ENCODE measurements around the gene CHMP4A. TPM values are rescaled to one million over a fixed set of nuclear protein-coding genes. Genes with fewer than 3 reads are reported as not detected.

The CHMP4A gene
- total RNA-seq, 4 donors from 2014 or later = 75.4 to 135 (median 94.9) TPM

DNA sequence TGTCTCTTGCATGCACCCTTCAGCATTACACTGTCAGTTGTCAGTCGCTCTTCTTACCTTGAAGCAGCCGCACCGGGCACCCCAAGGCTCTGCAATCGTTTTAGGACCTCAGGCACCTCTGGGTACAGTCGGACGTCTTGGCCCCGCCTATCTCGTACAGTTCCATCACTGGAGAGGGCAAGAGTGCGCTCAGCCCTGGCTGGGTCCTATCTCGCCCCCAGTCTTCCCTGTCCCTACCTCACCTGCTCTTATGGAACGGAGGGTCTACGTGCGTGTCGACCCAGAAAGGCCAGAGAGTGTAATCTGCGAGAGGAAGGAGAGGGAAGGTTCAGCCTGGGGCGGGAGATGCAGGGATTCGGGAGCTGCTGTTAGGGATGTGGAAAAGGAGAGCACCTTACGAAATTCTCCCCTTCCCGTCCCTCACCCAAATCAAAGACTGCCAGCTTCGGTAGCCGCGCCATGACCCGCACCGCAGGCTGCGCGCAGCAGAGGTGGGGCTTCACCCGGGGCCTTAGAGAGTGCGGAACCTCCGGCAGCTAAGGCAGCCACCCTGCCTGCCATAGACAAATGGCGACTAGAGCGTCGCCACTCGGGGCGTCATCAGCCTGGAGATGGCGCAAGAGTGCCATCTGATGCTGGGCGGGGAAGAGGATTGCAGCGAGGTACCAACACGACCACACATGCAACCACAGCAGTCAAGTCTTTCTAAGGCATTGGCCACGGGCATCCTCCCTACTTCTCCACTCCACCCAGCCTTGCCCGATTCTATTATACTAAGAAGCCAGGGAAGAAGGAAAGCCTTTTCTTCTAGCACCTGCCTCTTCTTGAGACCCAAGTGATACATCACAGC lies 2.4 kb upstream of the CHMP4A start, which contains the start of gene MDP1:
Gene MDP1, minus strand, starts transcription at position 572 of the 850 bp plus-strand sequence. Its CDS starts 111 bp downstream, at position 461.
- peak within 1 kb of the TSS; percentile 63 to 78 (median 73) for H3K4me3 ChIP-seq
- peaks cover 0 to 6% (median 0%) of the 10 kb centered on the region in 4 donors for H3K27me3 ChIP-seq
- H3K27ac ChIP-seq (replicated peaks in 1 of 4) = peak within 1 kb of the TSS; percentile 92 to 99 (median 96)
- WGBS = under 1% methylated on average over 15 of the region's 40 CpGs
- H3K9me3 ChIP-seq = no peaks in the 10 kb centered on the region
- peak; percentile 50 for TF ChIP-seq POLR2A (IDR thresholded peaks at IDR 0.05; ENCODE audit: low read depth)
- TF ChIP-seq POLR2AphosphoS5 (IDR thresholded peaks at IDR 0.05) = peak; percentile 95 to 97
- TF ChIP-seq EP300 (IDR thresholded peaks at IDR 0.05) = no peak
- TF ChIP-seq, protein P1, sequence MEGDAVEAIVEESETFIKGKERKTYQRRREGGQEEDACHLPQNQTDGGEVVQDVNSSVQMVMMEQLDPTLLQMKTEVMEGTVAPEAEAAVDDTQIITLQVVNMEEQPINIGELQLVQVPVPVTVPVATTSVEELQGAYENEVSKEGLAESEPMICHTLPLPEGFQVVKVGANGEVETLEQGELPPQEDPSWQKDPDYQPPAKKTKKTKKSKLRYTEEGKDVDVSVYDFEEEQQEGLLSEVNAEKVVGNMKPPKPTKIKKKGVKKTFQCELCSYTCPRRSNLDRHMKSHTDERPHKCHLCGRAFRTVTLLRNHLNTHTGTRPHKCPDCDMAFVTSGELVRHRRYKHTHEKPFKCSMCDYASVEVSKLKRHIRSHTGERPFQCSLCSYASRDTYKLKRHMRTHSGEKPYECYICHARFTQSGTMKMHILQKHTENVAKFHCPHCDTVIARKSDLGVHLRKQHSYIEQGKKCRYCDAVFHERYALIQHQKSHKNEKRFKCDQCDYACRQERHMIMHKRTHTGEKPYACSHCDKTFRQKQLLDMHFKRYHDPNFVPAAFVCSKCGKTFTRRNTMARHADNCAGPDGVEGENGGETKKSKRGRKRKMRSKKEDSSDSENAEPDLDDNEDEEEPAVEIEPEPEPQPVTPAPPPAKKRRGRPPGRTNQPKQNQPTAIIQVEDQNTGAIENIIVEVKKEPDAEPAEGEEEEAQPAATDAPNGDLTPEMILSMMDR (IDR thresholded peaks at IDR 0.05) = peak; percentile 49 to 60 (median 53)
- peaks cover 0 to 28% (median 20%) of the 10 kb centered on the region in 4 donors for H3K36me3 ChIP-seq
- intact Hi-C loops (cut with DNase I) = no loop called here
- DNase-seq (ENCODE audit: extremely low spot score) = peak; percentile 96
- H3K4me1 ChIP-seq = peaks cover 26 to 48% (median 43%) of the 10 kb centered on the region in 4 donors

DNA sequence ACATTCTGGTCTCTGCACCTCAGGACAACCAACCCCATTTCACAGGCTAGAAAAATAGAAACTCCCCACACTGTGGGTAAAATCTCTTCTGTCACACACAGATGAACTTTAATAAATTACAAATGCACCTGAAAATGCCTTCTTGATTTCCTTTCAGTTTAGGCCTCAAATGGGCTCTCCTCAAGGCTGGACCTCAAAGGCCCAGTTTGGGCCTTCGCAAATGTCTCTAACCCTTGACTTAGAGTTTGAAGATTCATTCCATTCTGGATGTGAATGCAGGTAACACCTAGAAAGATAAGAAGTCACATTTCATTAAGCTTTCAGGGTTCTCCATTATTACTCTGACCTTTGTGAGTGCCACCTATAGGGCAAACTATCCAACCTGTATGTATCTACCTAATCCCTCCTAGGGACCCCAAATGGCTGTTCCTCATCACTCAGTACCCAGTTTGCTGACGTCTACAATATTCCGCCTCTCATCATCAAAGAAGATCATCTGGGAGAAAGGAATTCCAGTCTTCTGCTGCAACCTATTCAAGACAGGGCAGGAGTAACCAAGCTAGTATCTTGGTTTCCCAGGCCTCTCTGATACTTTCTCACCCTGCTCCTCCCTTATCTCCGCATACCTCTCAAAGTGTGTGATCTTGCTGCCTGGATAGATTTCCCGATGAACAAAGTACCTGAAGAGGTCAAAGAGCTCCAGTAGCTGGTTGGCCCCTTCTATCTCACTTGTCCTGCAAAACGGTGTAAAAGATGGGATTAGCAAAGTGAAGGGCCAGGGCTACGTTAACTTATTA lies 776 bp upstream of the CHMP4A start:
- Histone ChIP-seq H3K27me3 (peaks cover 0 to 6% (median 0%) of the 10 kb centered on the region in 4 donors), H3K4me1 (peaks cover 26 to 56% (median 43%) of the 10 kb centered on the region in 4 donors), H3K27ac (replicated peaks in 1 of 4) (peak overlapping the region; percentile 92 to 99 (median 96)), H3K36me3 (peaks cover 11 to 45% (median 36%) of the 10 kb centered on the region in 4 donors), H3K4me3 (peak overlapping the region; percentile 75 to 97 (median 81)), H3K9me3 (no peaks in the 10 kb centered on the region)
- 92% methylated on average over 7 of the region's 7 CpGs for WGBS
- DNase-seq (ENCODE audit: extremely low spot score) = no peak
- intact Hi-C loops (cut with DNase I) = loop anchor here (2.0 kb wide), 1 partner anchor 19 kb away; the partner anchor contains the start of gene TM9SF1
- TF ChIP-seq POLR2AphosphoS5 (IDR thresholded peaks at IDR 0.05) = no peak
- no peak for TF ChIP-seq EP300 (IDR thresholded peaks at IDR 0.05)
- TF ChIP-seq, protein P1 (IDR thresholded peaks at IDR 0.05) = no peak
- TF ChIP-seq POLR2A (IDR thresholded peaks at IDR 0.05; ENCODE audit: low read depth) = no peak

DNA sequence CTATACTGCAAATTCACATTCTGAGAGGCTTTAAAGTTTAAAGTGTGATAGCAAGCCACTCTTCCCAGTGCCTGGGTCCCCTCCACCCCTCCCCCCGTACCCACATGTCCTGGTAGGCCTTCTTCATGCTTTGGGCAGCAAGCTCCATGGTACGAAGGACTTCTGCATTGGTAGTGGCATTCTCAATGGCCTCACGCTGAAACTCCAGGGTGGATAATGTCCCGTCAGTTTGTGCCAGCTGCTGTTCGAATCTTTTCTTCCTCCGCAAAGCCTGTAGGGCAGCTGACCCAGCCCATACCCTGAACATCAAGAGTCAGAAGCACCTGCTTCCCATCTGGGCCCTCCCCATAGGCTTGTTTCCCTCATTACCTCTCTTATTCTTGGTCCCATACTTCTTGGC lies 2.0 kb downstream of the CHMP4A start:
- no peaks in the 10 kb centered on the region for H3K9me3 ChIP-seq
- intact Hi-C loops (cut with DNase I) = no loop called here
- TF ChIP-seq EP300 (IDR thresholded peaks at IDR 0.05) (no peak), POLR2A (IDR thresholded peaks at IDR 0.05; ENCODE audit: low read depth) (no peak), POLR2AphosphoS5 (IDR thresholded peaks at IDR 0.05) (no peak)
- TF ChIP-seq, protein P1 (IDR thresholded peaks at IDR 0.05) = no peak
- peaks cover 0 to 6% (median 0%) of the 10 kb centered on the region in 4 donors for H3K27me3 ChIP-seq
- H3K36me3 ChIP-seq = peaks cover 13 to 52% (median 47%) of the 10 kb centered on the region in 4 donors
- DNase-seq (ENCODE audit: extremely low spot score) = no peak
- peaks cover 26 to 54% (median 42%) of the 10 kb centered on the region in 4 donors for H3K4me1 ChIP-seq
- 84% methylated on average over 6 of the region's 6 CpGs for WGBS
- no peak overlapping the region for H3K27ac ChIP-seq (replicated peaks in 1 of 4)
- no peak overlapping the region for H3K4me3 ChIP-seq

DNA sequence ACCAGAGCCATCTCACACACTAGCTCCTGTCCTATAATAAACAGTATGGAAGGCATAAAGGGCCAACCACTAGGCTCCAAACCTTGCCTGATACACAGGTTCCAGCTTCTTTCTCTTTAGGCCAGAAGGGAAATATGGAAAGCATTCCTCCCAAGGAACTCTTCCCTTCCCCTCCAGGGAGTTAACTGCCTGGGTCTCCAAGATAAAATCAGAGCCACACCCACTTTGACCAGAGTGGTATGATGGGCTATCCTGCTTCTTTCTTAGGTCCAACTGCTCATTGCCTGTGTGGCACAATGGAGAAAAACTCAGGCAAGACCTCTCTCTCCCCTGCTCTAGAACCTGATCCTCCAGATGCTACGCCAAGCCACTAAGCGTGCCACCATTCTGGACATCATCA lies 5.7 kb downstream of the CHMP4A start:
- DNase-seq (ENCODE audit: extremely low spot score) = no peak
- WGBS = 95% methylated on average over 2 of the region's 2 CpGs
- H3K4me1 ChIP-seq = peaks cover 5 to 28% (median 16%) of the 10 kb centered on the region in 4 donors
- TF ChIP-seq POLR2A (IDR thresholded peaks at IDR 0.05; ENCODE audit: low read depth) = no peak
- TF ChIP-seq POLR2AphosphoS5 (IDR thresholded peaks at IDR 0.05) = no peak
- TF ChIP-seq, protein P1 (IDR thresholded peaks at IDR 0.05) = no peak
- no peak for TF ChIP-seq EP300 (IDR thresholded peaks at IDR 0.05)
- H3K27ac ChIP-seq (replicated peaks in 1 of 4) = no peak overlapping the region
- H3K36me3 ChIP-seq = peaks cover 17 to 86% (median 59%) of the 10 kb centered on the region in 4 donors
- no peaks in the 10 kb centered on the region for H3K9me3 ChIP-seq
- intact Hi-C loops (cut with DNase I) = no loop called here
- no peak overlapping the region for H3K4me3 ChIP-seq
- no peaks in the 10 kb centered on the region for H3K27me3 ChIP-seq
